Activated naive CD4-positive, alpha-beta T cell treated with Interleukin-2 at 50 U/mL for 16 hours (primary cell): ENCODE data around the gene CDC25B.

ENCODE experiments used
- DNase-seq: peaks from one replicate; pipeline ENCODE4 v3.0.0-alpha.2; 2020

The CDC25B gene

DNA sequence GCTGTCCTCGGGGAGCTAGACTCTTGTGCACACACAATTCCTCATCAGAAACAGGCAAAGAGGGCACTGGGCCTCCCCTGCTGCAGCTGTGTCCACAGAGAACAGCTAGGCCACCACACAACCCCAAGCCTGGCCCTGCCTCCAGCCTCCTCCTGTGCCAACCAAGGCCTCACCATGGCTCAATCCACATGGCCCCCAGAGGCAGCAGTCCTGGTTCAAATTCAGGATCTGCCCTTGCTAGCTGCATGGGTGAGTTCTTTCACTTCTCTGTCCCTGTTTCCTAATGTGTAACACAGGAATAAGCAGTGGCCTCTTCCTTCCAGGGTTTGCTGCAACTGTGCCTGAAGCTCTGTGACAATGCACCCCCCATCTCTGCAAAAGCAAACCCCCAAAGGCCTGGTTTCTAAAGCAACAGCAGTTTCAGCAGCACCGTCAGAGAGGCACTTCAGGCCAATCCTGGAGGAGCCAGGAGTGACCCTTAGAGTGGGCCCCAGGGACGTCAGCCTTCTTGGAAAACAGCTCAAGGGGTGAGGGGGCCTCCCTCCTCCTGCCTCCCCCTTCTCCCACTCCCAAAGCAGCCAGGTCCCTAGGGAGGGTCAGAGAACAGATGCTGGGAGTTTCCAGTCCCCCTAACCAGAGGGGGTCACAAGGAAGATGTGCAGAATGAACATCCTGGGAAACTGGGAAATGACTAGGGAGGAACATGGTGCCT lies 30.8 kb upstream of the CDC25B start:
- no peak for DNase-seq

DNA sequence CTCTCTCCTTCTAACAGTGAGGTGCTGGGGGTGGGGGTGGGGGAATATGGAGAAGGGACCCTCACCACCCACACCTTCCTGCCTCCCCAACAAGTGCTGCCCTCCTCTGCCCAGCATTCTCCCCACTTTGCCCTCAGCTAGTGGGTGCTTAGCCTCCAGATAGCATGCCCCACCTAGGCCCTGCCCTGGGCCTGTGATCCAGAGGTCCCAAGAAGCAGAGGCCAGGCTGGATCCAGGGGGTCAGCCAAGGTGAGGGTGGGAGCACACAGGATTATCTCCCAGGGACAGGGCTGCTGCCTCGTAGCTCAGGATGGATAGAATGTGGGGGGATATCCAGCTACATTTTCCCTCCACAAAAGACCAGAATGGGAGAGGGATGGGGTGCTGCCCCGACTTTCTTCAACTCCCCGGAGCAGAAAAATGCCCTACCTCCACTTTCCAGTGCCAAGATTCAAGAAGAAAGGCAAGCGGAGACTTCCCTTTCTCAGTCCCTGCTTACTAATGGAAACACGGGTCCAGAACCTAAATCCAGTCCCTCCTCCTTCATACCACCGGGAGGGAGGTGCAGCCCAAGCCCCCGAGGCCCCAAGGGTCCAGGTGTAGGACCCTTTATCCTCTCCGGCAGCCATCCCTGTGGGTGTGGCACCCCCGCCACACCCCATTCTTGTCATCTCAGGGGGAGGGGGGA lies 29.5 kb upstream of the CDC25B start:
- no peak for DNase-seq

DNA sequence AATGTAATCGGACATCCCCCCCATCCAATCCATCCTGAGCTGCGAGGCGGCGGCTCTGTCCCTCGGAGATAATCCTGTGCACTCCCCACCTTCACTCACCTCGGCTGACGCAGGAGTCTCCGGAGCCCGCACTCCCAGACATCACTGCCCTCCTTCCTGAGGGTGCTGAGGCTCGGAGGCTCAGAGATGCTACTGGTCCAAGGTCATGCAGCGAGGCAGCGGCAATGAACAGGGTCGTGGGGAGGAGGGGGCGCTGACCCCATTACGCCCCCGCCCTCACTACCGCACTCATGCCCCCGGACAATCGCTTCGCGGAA lies 29.0 kb upstream of the CDC25B start:
- peak; percentile 20 for DNase-seq

DNA sequence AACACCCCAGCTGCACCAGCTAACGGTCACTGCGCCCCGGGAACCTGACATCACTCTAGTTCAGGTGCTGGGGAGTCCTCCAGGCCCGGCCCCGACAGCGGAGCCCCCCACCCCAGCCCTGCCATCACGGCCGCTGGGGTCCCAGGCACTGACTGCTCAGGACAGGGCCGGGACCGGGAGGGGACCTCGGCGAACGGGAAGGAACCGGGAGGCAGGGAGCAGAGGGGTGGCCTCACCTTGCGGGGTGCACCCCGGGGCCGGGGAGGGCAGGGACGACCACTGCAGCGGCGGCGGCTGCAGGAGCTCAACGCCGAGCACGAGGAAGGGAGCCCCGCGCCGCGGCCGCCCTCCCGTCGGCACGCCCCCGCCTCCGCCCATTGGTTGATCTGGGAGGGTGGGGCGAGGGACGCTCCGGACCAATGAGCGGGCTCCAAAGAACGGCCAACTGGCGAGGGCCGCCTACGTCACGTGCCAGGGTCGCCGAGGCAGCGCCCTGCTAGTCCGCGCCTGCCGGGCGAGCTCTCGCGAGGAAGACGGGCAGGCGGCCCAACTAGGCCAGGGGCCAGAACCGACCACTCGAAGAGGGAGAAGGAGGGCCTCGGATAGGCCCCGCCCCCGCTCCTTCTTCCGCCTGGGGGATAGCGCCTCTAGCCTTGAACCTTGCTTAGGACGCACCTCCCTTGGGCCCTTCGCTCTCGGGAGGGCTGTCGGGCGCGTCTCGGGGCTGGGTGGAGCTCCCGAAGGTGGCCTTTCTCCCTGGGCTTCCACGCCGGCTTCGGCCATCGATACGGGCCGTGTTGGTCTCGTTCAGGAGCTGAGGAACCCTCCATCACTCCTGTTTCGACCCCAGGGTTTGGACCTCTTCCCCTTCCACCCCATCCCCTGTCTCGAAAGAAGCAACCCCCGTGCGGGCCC lies 28.4 kb upstream of the CDC25B start, which contains the start of gene ADISSP:
TSS of gene ADISSP (minus strand) at position 327 of the 915 bp plus-strand sequence. CDS start 7,653 bp downstream, outside the sequence.
- DNase-seq, result peak; percentile 98

DNA sequence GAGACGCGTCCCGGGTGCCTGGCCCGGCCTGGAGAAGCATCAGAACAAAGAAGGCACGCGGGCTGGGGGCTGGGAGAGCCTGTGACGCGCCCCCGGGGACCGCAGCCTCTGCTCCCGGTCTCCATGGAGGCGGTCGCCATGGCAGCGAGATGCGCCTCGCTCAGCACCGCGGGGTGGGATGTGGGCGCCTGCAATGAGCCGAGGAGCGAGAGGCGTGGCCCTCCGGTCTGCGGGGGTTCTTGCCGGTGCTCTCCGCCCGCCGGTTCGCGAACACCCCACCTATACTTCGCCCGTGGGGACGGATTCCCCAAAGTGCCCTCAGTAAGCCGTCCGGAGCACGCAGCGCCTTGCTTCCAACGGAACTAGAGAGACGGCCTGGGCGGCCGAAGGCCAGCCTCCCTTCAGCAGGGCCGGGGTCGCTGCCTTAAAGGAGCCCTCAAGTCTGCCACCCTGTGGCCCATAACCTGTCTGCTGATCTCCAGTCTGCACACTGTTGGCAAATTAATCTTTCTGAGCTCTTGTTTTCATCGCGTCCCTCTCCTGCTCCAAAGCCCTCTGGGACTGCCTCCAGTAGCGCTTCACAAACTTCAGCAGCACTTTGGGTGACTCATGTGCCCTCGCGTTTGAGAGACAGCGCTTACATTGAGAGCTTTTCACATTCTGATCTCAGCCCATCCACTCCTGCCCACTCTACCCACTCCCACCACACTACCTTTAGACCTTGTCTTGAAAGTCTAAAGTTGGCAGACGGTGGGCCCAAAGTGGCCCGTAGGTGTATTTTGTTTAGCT lies 27.6 kb upstream of the CDC25B start:
- peak; percentile 86 for DNase-seq

DNA sequence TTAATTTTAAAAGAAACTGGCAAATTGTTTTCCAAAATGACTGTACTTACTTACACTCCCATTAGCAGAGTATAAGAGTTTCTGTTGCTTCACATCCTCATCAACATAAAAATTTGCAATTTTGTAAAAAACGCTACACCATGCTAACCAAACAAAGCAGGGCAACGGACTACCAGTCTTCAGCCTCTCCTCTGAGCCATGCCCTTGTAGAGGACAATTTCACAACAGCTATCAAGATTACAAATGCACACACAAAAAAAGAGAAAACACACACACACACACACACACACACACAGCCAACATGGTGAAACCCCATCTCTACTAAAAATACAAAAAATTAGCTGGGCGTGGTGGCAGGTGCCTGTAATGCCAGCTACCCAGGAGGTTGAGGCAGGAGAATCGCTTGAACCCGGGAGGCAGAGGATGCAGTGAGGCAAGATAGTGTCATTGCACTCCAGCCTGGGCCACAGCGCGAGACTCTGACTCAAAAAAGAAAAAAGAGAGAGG lies 24.5 kb upstream of the CDC25B start:
- DNase-seq, result no peak

DNA sequence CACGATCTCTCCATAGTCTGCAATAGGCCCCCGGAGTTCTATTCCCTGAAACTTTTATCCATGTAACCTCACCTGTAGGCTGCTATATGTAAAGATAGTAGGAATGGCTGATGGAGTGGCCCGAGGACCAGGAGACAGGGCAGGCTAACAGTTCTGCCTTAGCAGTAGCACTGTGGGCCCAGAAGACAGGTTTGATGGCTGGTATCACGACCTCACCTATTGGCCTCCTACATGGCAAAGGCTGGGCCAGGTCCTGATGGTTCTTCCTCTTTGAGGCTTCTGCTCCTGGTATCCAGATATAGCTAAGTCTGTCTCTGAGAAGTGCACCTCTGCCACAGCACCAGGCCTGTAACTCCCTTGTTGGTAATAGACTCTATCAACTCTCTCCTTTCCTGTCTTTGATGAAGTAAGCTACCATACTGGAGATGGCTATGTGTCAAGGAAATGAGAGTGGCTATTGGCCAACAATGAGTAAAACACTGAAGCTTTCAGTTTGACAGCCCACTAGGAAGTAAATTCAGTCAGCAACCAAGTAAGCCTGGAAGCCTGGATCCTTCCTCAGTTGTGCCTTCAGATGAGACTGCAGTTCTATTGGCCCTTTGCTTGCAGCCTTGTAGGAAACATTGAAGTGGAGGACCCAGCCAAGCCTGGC lies 20.5 kb upstream of the CDC25B start:
- DNase-seq, result no peak

DNA sequence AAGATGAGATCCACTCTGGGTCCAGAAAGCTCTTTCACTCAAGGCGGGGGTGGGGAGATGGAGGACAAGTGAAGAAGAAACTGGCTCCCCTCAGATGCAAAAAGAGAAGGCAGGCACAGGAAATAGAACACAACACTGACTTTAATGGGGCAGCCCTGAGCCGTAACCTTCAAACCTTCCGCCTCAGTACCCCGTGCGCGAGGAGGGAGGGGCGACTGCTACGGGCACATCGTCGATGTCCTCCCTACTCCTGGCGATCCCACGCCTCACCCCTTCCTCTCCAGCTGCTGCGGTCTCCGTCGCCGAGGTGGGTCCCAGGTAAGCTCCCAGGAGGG lies 18.8 kb upstream of the CDC25B start:
- DNase-seq, result no peak

DNA sequence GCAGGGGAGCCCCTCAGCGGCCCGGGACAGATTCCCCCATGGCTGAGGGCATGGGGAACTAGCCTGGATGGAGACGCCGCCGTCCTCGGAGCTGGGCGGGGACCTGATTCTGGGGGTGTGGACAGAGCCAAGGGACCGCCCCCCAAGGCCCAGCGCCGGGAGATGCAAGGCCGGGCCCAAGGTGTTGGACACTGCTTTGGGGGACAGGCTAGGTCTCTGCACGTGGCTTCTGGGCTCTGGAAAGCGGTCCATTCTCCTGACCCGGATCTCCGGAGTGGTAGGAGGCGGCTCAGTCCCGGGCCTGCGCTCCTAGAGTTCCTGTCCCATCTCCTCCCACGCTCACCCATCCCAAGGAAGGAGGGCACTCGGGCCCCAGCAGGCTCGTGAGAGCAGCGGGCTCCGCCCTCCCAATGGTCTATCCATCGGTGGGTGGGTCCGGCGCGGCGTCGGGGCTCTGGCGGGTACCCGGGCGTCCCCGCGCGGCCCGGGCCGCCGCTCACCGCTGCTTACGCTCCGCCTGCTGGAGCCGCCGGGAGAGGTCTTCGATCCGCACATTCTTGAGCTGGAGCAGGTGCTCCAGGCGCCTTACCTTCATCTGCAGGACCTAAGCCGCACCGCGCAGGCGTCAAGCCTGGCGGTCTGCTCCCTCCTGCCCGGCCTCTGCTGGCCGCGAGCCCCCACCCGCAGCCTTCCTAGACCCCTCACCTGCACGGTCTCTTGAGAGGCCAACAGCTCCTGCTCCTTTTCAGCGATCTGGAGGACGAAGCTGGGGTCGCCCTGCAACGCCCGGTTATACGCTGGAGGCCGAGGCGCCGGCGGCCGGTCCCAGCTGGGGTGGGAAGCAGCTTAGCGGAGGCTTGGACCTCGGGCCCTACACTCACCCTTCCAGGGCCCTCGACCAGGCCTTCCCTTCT lies 18.1 kb upstream of the CDC25B start:
- DNase-seq, result peak; percentile 60

DNA sequence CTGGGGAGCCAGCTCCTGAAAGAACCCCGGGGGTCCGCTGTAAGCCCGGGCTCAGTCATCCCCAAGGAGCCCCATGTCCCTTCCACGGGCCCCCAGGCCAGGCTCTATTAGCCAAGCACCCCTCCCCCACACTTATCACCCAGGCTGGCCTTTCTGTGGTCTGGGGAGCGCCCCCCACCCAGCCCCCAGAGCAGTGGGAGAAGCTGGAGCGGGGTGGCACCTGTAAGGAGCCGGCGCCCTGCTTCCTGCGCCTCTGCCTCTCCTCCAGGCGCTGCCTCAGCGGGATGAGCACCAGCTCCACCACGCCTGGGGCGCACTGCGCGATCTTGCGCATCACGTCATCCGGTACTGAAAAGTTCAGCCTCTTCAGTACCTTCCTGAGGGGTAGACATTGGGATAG lies 17.1 kb upstream of the CDC25B start:
- DNase-seq, result no peak

DNA sequence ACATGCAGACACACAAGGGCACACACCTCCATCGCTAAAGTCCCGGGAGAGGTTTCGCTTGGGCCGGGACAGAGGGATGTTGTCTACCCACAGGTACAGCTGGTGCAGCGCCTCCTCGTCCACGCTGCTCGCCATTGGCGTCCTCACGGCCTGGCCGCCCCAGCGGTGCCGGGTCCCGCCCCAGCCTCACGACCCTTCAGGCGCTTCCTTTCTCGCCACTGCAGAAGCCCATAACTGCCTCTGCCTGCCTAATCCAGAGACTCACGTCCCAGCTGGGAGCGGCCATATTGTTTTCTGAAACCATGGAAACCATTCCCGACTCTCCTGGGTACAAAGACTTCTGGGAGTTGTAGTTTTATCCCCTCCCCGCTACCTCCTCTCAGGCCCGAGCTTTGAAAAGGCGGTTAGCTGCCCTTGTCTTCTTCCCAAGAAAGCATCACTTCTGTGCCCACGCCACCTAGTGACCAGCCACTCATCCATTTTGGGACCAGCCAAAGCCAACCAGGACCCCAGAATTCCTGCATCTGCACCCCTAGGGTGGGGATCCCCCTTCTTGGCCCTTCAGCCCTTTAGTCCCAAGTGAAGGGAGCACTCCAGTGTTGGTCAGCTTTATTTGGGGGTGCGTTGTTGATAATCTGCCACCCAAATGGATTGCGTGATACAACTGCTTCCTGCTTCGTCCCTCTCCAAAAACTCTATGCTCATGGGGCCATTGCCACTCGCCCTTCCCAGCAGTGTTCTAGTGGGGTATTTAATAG lies 14.8 kb upstream of the CDC25B start, which contains the start of gene SPEF1:
TSS of gene SPEF1 (minus strand) at position 296 of the 758 bp plus-strand sequence. CDS start at position 135, 161 bp downstream.
- DNase-seq, result peak; percentile 48

DNA sequence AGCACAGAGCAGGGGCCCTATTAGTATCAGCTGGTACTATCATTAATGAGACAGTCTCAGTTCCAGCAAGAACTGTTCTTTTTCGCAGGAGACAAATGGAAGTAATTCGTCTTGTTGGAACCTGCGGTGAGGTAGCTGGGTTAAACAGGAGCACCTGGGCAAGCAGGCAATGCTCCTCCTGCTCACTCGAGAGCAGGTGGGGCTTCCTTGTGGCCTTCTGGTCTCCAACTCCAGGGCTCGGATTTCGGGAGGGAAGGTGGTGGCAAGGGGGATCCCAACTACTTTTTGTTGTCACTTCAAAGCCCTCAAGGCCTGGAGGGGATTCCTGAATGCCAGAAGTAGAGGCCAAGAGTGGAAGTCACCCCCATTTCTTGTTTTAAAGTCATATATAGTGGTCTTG lies 13.5 kb upstream of the CDC25B start:
- DNase-seq, result no peak

DNA sequence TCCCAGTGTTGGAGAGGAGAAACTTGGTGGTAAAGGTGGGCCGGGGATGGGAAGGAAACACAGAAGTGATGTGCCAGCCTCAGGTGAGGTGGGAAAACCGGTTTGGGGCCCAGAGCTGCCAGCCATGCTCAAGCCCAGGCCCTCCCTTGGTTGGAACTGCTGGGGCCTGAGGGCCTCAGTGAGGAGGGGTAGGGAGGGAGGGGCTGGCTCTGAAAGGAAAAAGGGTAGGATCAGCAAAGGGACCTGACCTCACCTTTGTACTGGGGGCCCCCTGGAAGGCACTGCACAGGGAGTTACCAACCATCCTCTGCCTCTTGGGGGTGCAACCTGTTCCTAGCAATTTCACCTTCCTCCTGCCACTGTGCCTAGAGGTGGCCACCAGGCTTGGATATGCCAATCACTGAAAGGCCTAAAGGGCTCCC lies 13.0 kb upstream of the CDC25B start:
- DNase-seq, result no peak

DNA sequence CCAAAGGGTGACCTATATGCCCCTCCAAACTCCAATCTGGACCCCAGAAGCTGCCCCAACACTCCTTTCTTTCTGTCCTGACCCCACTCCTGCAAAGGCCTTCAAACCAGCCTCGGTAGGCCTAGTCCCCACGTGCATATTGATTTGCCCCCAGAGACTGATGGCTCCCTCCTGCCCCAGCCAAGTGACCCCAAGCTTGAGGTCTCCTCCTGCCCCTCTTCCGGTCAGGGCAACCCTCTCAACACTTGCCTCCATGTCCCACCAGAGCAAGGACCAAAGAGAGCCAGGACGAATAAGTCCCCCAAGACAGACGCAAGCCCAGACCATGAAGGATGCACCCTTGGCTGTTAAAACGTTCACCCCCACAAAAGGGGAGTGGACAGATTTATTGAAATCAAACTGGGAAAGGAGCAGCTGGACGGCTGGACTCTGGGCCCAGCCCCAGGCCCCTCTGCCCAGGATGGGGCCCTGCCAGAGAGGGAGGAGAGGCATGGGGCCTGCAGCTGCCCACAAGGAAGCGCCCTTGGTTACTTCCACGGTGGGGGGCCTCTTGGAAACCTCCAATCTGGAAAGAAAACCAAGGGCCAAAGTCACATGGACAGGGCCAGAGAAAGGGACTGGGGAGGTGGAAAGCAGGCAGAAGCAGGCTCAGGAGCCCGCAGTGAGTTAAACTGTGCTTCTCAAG lies 12.5 kb upstream of the CDC25B start:
- no peak for DNase-seq

DNA sequence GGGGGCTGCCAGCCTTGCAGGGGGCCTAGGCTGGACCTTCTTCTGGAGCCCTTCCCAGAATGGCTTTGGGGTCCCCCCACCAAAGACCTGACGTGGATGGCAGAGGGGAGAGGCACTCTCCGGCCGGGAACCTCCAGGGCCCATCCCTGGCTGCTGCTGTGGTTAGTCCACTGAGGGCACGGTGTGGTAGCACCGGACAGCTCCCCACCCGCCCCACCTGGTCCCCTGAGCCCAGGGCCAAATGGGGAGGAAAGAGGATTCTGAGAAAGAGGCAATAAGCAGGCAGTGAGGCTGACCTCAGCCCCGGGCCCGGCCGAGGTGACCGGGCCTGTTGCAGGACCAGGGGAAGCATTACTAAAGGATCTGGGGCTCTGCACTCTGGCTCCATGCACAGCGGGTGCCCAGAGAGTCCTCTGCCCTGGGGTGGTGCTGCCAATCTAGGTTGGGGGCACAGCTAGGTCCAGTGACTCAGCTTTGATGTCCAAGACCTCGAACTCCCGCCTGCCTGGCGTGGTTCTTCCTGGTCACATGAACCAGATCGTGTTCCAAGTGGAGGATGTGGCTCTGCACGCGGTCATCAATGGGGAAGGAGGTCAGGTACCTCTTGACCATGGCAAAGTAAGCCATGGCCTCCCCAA lies 11.8 kb upstream of the CDC25B start:
- DNase-seq, result no peak

DNA sequence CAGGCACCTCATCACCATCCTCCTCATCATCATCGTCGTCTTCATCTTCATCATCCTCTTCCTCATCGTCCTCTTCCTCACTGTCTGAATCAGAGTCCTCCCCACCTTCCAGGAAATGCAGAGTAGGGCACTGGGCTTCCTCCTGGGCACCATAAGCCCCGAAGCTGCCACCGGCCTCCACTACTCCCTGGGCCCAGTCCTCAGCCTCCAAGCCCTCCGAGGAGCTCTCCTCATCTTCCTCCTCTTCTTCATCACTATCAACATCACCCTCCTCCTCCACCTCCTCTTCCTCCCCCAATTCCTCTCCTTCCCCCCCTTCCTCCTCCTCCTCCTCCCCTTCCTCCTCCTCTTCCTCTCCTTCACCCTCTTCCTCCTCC lies 11.3 kb upstream of the CDC25B start:
- DNase-seq, result no peak

DNA sequence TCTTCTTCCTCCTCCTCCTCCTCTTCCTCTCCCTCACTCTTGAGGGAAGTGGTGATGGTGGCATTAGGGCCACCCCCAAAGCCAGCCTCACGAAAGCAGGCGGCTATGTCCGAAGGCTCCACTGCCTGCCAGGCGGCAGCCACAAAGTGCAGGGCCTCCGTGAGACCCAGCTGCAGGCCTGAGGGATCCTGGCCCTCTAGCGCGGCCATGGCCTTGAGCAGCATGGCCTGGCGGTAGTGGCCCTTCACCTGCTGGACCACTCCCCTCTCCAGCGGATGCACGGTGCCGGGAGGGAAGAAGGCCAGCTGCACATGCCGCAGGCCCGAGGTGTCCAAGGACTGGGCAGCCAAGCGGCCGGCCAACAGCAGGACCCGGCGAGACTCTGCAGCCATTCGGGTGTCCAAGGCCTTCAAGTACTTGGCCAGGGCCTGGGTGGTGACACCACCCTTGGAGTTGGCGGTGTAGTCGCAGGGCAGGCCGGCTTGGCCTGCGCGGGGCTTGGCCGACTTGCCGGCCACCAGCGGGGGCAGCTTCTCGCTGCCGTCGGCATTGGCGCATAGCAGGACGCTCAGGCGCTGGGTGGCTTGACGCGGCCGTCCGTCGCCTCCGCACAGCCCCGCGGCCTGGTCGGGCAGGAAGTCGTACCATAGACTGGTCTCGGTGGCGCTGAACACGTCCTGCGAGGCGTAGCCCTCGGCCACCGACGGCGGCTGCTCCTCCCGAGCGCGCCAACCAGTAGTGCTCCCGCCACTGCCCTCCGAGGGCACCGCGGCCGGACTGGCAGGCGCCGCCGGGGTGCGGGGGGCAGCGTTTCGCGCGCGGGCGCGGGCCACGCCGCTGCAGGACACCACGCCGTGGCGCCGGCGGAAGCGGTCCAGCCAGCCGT lies 10.6 kb upstream of the CDC25B start:
- DNase-seq, result no peak

DNA sequence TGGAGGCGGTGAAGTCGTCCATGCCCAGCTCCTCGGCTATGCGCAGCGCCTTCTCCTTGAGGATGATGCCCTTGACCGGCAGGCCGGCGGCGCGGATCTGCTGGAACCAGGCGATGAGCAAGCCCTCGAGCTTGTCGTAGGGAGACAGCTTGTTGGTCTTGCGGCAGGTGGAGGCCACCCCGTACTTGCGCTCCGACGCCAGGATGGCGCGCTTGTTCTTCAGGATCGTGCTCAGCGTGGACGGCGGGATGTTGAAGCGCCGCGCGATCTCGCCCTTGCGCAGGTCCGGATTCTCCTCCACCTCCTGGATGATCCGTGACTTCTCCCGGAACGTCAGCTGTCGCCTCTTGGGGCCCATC lies 10.0 kb upstream of the CDC25B start:
- DNase-seq, result peak; percentile 53
